ENCODE measurements around the gene ZSCAN9. TPM values are rescaled to one million over a fixed set of nuclear protein-coding genes. Genes with fewer than 3 reads are reported as not detected.
A peak's percentile ranks its signal among the peaks of the same experiment; 100 is the strongest.

The ZSCAN9 gene
- total and polyA plus RNA-seq, 9 of the 15 experiments (the other 6 are each of a cell fraction or from before 2014, with no cell fraction given): 18.8 to 48.9 (median 28.7) TPM

GRCh38 chr6:28212510-28213212 lies 12.4 kb upstream of the ZSCAN9 start (continued):
- TF ChIP-seq ZNF184 (CRISPR knock-in tag; IDR thresholded peaks at IDR 0.05): no peak
- TF ChIP-seq IFI16 (CRISPR knock-in tag; IDR thresholded peaks at IDR 0.05): peak; percentile 51; the same call in 1 of the 2 replicates
- no peak for TF ChIP-seq POU5F1 (IDR thresholded peaks at IDR 0.05; ENCODE audit: borderline replicate concordance, low read depth, low read length, partially characterized antibody)
- peak; percentile 40 for TF ChIP-seq HDAC3 (IDR thresholded peaks at IDR 0.05; ENCODE audit: borderline replicate concordance, partially characterized antibody)
- TF ChIP-seq ZNF589 (CRISPR knock-in tag; IDR thresholded peaks at IDR 0.05; ENCODE audit: low read depth): no peak
- TF ChIP-seq MCM7 (IDR thresholded peaks at IDR 0.05): no peak
- no peak for TF ChIP-seq NFXL1 (CRISPR knock-in tag; IDR thresholded peaks at IDR 0.05)
- no peak for TF ChIP-seq PURB (CRISPR knock-in tag; IDR thresholded peaks at IDR 0.05; ENCODE audit: low read depth)
- 0 out of 2 replicates have a peak, but pooled peaks have one; percentile 4 for TF ChIP-seq TCF7L2 (IDR thresholded peaks at IDR 0.05; ENCODE audit: low read depth, low read length)
- no peak for TF ChIP-seq SRSF7 (optimal IDR thresholded peaks at IDR 0.05; ENCODE audit: low read depth, low read length)
- TF ChIP-seq THRAP3 (IDR thresholded peaks at IDR 0.05; ENCODE audit: borderline replicate concordance): no peak
- no peak for TF ChIP-seq KDM5B (IDR thresholded peaks at IDR 0.05; ENCODE audit: insufficient replicate concordance, low read depth, low read length)
- TF ChIP-seq NBN (IDR thresholded peaks at IDR 0.05; ENCODE audit: low read depth): peak; percentile 95
- TF ChIP-seq E2F1 (CRISPR knock-in tag; IDR thresholded peaks at IDR 0.05): peak; percentile 68; the same call in 1 of the 2 replicates
- no peak for TF ChIP-seq SP2 (IDR thresholded peaks at IDR 0.05; ENCODE audit: extremely low read depth, low read depth, low read length, poor library complexity, severe bottlenecking)
- no peak; a peak in 1 of 4 replicates for TF ChIP-seq SRF (CRISPR knock-in tag; IDR thresholded peaks at IDR 0.05)
- TF ChIP-seq ZNF239 (CRISPR knock-in tag; IDR thresholded peaks at IDR 0.05): no peak
- 0 out of 2 replicates have a peak, but pooled peaks have one; percentile 48 for TF ChIP-seq RERE (CRISPR knock-in tag; IDR thresholded peaks at IDR 0.05; ENCODE audit: borderline replicate concordance)
- TF ChIP-seq CHCHD3 (CRISPR knock-in tag; IDR thresholded peaks at IDR 0.05): no peak
- peak; percentile 66 for TF ChIP-seq MEIS2 (IDR thresholded peaks at IDR 0.05; ENCODE audit: partially characterized antibody)

All from K562 (cell line).